HepG2 (cell line): ENCODE measurements around the gene KCNQ1OT1. TPM values are rescaled to one million over a fixed set of nuclear protein-coding genes. Genes with fewer than 3 reads are reported as not detected.

Experiments
- AGO1 ChIP-seq: fragments of 200-400 bp; formaldehyde crosslinking; IDR thresholded peaks from 2 replicates; pipeline ENCODE4 v1.6.1; 2017; ENCODE audit warnings: mild to moderate bottlenecking, low read depth, low read length, moderate library complexity; ENCODE audit not compliant: poor library complexity, severe bottlenecking
- AKAP8 ChIP-seq: sonication (generic); formaldehyde crosslinking; IDR thresholded peaks from 2 replicates; pipeline ENCODE4 v1.5.1; 2020; ENCODE audit warnings: mild to moderate bottlenecking, missing genetic modification reagents
- GLI4 ChIP-seq: sonication (generic); formaldehyde crosslinking; IDR thresholded peaks from 2 replicates; pipeline ENCODE4 v1.5.1; 2020; ENCODE audit warnings: missing genetic modification reagents, mild to moderate bottlenecking, moderate library complexity, borderline replicate concordance
- HNF4G ChIP-seq, 2 experiments: sonication (generic) in 1 of 2; formaldehyde crosslinking in 1 of 2; IDR thresholded peaks; 2 replicates each; pipeline versions ENCODE4 v1.4.0 to v1.6.1; 2011 to 2020; ENCODE audit warnings: borderline replicate concordance in 2 of 2, low read depth in 2 of 2, mild to moderate bottlenecking in 2 of 2, low read length in 1 of 2, missing genetic modification reagents in 1 of 2, moderate library complexity in 1 of 2
- KDM1A ChIP-seq: IDR thresholded peaks from 2 replicates; pipeline ENCODE4 v1.6.1; 2016; ENCODE audit warnings: missing compliant biosample characterization
- KDM3A ChIP-seq: IDR thresholded peaks from 2 replicates; pipeline ENCODE4 v1.6.1; 2018; ENCODE audit warnings: low read depth, missing compliant biosample characterization
- LCORL ChIP-seq, 2 experiments: fragments of 450-650 bp in 1 of 2; sonication (generic) in 1 of 2; formaldehyde crosslinking in 1 of 2; IDR thresholded peaks; 2 replicates each; pipeline versions ENCODE4 v1.5.0 to v1.6.1; 2017 to 2020; ENCODE audit warnings: antibody characterized with exemption in 1 of 2, missing genetic modification reagents in 1 of 2
- MTA3 ChIP-seq: sonication (generic); formaldehyde crosslinking; IDR thresholded peaks from 2 replicates; pipeline ENCODE4 v1.4.0; 2020; ENCODE audit warnings: missing genetic modification reagents
- PAX8 ChIP-seq: sonication (generic); formaldehyde crosslinking; IDR thresholded peaks from 2 replicates; pipeline ENCODE4 v1.8.0; 2022; ENCODE audit warnings: mild to moderate bottlenecking, missing genetic modification reagents, borderline replicate concordance
- REL ChIP-seq: sonication (generic); formaldehyde crosslinking; conservative IDR thresholded peaks from 2 replicates; pipeline ENCODE4 v1.8.0; 2022; ENCODE audit warnings: mild to moderate bottlenecking, missing genetic modification reagents, moderate library complexity
- RELA ChIP-seq: sonication (generic); formaldehyde crosslinking; IDR thresholded peaks from 2 replicates; pipeline ENCODE4 v1.4.0; 2020; ENCODE audit warnings: missing genetic modification reagents
- TCF7L2 ChIP-seq: IDR thresholded peaks from 2 replicates; pipeline ENCODE4 v1.6.1; 2011; ENCODE audit warnings: mild to moderate bottlenecking, low read depth, low read length, moderate library complexity
- ZBTB7B ChIP-seq: sonication (generic); formaldehyde crosslinking; IDR thresholded peaks from 2 replicates; pipeline ENCODE4 v1.4.0; 2020; ENCODE audit warnings: missing genetic modification reagents
- ZFP41 ChIP-seq: sonication (generic); formaldehyde crosslinking; IDR thresholded peaks from 2 replicates; pipeline ENCODE4 v1.4.0; 2020; ENCODE audit warnings: mild to moderate bottlenecking, missing genetic modification reagents, borderline replicate concordance
- ZNF207 ChIP-seq: fragments of 450-650 bp; IDR thresholded peaks from 2 replicates; pipeline ENCODE4 v1.6.1; 2016; ENCODE audit warnings: antibody characterized with exemption, borderline replicate concordance
- ZNF629 ChIP-seq: sonication (generic); formaldehyde crosslinking; conservative IDR thresholded peaks from 2 replicates; pipeline ENCODE4 v1.5.0; 2020; ENCODE audit warnings: missing genetic modification reagents
- ZNF746 ChIP-seq: sonication (generic); formaldehyde crosslinking; IDR thresholded peaks from 2 replicates; pipeline ENCODE4 v1.8.0; 2022; ENCODE audit warnings: mild to moderate bottlenecking, missing genetic modification reagents
- ZSCAN22 ChIP-seq: sonication (generic); formaldehyde crosslinking; IDR thresholded peaks from 2 replicates; pipeline ENCODE4 v1.4.0; 2020; ENCODE audit warnings: mild to moderate bottlenecking, missing genetic modification reagents
- ZZZ3 ChIP-seq: sonication (generic); formaldehyde crosslinking; IDR thresholded peaks from 2 replicates; pipeline ENCODE4 v1.4.0; 2020; ENCODE audit warnings: missing genetic modification reagents, mild to moderate bottlenecking, borderline replicate concordance
- polyA plus RNA-seq, 8 experiments: library from polyadenylated mRNA; depleted of rRNA in 3 of 8; stranded (reverse) in 7 of 8; unstranded in 1 of 8; fragments of >200 nt; fragmentation: Illumina TruSeq in 4 of 8; extraction: Trizol in 4 of 8; gene quantifications; 2 replicates each; pipeline versions ENCODE4 v1.2.1 to v1.2.3, GENCODE V29; 2011 to 2016; ENCODE audit warnings: low read depth in 4 of 8, missing spikeins in 1 of 8, mixed read lengths in 1 of 8; ENCODE audit not compliant: insufficient read depth in 1 of 8
- total RNA-seq, 5 experiments: library from RNA; depleted of rRNA; stranded (reverse); fragments of >200 nt; fragmentation: Illumina TruSeq; extraction: Trizol; gene quantifications; 2 replicates each; pipeline ENCODE4 v1.2.3, GENCODE V29; 2016; ENCODE audit warnings: low read depth in 1 of 5
- TF ChIP-seq, protein P1 (sequence below): sonication (generic); formaldehyde crosslinking; IDR thresholded peaks from 2 replicates; pipeline ENCODE4 v1.5.0; 2020; ENCODE audit warnings: missing genetic modification reagents, mild to moderate bottlenecking, borderline replicate concordance
- TF ChIP-seq, protein P2 (sequence below): IDR thresholded peaks from 2 replicates; pipeline ENCODE4 v1.6.1; 2016; ENCODE audit warnings: low read depth
- TF ChIP-seq, protein P3 (sequence below): sonication (generic); formaldehyde crosslinking; IDR thresholded peaks from 2 replicates; pipeline ENCODE4 v1.5.0; 2020; ENCODE audit warnings: mild to moderate bottlenecking, low read depth, missing genetic modification reagents, borderline replicate concordance
- TF ChIP-seq, protein P4 (sequence below): sonication (generic); formaldehyde crosslinking; IDR thresholded peaks from 2 replicates; pipeline ENCODE4 v1.5.1; 2020; ENCODE audit warnings: missing genetic modification reagents, mild to moderate bottlenecking, borderline replicate concordance

KCNQ1OT1 gene
- total and polyA plus RNA-seq, 2 of the 13 experiments (the other 11 are each of a cell fraction or from before 2014, with no cell fraction given) = 1.3 to 18.9 TPM

DNA sequence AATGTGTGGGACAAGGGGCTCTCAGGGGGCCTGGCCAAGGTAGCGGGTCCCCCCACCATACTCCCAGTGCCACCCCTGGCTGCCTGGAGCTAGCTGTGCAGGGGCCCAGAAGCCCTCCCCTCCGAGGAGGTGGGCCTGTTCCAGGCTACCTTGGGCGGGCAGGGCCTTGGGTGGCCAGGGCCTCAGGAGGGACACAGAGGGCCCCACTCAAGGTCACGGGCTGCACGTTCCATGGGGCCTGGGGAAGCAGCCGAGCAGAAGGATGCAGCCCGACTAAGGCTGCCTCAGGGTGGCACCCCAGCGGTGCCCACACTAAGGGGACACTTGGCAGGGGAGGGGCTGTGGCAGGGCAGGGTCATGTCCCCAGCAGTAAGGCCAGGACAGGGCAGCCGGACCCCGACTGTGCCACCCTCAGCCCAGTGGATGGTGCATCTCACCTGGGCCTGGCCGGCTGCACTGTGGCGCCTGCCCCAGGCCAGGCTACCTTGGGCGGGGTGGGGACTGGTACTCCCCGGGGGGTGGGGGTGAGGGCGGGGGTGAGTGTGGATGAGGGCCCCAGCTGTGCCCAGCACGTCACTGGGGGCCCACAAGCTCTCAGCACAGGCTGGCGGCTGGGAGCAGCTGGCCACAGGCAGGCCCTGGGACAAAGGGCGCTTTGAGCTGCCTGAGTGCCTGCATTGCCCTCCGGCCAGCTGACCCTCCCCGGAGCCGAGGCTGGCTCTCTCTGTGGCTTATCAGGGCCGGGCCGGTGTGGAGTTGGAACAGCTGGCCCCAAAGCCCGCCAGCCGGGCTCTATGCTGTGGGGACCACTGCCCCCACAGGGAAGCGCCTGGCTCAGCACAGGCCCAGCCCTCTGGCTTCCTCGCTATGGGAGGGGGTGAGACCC is 137.9 kb downstream of the KCNQ1OT1 start (continued):
- TF ChIP-seq, protein P1, sequence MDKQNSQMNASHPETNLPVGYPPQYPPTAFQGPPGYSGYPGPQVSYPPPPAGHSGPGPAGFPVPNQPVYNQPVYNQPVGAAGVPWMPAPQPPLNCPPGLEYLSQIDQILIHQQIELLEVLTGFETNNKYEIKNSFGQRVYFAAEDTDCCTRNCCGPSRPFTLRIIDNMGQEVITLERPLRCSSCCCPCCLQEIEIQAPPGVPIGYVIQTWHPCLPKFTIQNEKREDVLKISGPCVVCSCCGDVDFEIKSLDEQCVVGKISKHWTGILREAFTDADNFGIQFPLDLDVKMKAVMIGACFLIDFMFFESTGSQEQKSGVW (CRISPR knock-in tag) = no peak
- TF ChIP-seq ZNF746 (CRISPR knock-in tag) = 0 out of 2 replicates have a peak, but pooled peaks have one; percentile 72
- no peak for TF ChIP-seq TCF7L2
- peak; percentile 37; the same call in 1 of the 2 replicates for TF ChIP-seq HNF4G (IDR thresholded peaks at IDR 0.05; ENCODE audit: borderline replicate concordance, low read depth, low read length)
- TF ChIP-seq HNF4G (CRISPR knock-in tag; IDR thresholded peaks at IDR 0.05; ENCODE audit: borderline replicate concordance, low read depth) = no peak; the same call in 1 of the 2 replicates
- TF ChIP-seq ZBTB7B (CRISPR knock-in tag) = peak; percentile 73; the same call in 1 of the 2 replicates
- TF ChIP-seq, protein P2, sequence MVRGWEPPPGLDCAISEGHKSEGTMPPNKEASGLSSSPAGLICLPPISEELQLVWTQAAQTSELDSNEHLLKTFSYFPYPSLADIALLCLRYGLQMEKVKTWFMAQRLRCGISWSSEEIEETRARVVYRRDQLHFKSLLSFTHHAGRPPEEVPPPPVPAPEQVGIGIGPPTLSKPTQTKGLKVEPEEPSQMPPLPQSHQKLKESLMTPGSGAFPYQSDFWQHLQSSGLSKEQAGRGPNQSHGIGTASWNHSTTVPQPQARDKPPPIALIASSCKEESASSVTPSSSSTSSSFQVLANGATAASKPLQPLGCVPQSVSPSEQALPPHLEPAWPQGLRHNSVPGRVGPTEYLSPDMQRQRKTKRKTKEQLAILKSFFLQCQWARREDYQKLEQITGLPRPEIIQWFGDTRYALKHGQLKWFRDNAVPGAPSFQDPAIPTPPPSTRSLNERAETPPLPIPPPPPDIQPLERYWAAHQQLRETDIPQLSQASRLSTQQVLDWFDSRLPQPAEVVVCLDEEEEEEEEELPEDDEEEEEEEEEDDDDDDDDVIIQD (CRISPR knock-in tag) = no peak
- TF ChIP-seq RELA = no peak; the same call in 1 of the 2 replicates
- no peak for TF ChIP-seq KDM3A
- TF ChIP-seq KDM1A (CRISPR knock-in tag) = no peak
- TF ChIP-seq LCORL (IDR thresholded peaks at IDR 0.05) = no peak
- 0 out of 2 replicates have a peak, but pooled peaks have one; percentile 24 for TF ChIP-seq LCORL (CRISPR knock-in tag; IDR thresholded peaks at IDR 0.05)
- TF ChIP-seq, protein P3, sequence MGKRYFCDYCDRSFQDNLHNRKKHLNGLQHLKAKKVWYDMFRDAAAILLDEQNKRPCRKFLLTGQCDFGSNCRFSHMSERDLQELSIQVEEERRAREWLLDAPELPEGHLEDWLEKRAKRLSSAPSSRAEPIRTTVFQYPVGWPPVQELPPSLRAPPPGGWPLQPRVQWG (CRISPR knock-in tag) = 0 out of 2 replicates have a peak, but pooled peaks have one; percentile 58
- TF ChIP-seq AKAP8 = peak; percentile 66; the same call in 1 of the 2 replicates
- TF ChIP-seq MTA3 (CRISPR knock-in tag) = no peak
- 0 out of 2 replicates have a peak, but pooled peaks have one; percentile 31 for TF ChIP-seq PAX8 (CRISPR knock-in tag)
- no peak for TF ChIP-seq ZFP41 (CRISPR knock-in tag)
- no peak for TF ChIP-seq ZSCAN22 (CRISPR knock-in tag)
- no peak for TF ChIP-seq GLI4 (CRISPR knock-in tag)
- TF ChIP-seq ZZZ3 (CRISPR knock-in tag) = no peak
- no peak for TF ChIP-seq ZNF629 (CRISPR knock-in tag)
- TF ChIP-seq AGO1 = no peak
- TF ChIP-seq ZNF207 = no peak
- TF ChIP-seq, protein P4, sequence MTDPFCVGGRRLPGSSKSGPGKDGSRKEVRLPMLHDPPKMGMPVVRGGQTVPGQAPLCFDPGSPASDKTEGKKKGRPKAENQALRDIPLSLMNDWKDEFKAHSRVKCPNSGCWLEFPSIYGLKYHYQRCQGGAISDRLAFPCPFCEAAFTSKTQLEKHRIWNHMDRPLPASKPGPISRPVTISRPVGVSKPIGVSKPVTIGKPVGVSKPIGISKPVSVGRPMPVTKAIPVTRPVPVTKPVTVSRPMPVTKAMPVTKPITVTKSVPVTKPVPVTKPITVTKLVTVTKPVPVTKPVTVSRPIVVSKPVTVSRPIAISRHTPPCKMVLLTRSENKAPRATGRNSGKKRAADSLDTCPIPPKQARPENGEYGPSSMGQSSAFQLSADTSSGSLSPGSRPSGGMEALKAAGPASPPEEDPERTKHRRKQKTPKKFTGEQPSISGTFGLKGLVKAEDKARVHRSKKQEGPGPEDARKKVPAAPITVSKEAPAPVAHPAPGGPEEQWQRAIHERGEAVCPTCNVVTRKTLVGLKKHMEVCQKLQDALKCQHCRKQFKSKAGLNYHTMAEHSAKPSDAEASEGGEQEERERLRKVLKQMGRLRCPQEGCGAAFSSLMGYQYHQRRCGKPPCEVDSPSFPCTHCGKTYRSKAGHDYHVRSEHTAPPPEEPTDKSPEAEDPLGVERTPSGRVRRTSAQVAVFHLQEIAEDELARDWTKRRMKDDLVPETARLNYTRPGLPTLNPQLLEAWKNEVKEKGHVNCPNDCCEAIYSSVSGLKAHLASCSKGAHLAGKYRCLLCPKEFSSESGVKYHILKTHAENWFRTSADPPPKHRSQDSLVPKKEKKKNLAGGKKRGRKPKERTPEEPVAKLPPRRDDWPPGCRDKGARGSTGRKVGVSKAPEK (CRISPR knock-in tag) = no peak
- no peak for TF ChIP-seq REL (CRISPR knock-in tag)
